KOPT-K1 (cell line): ENCODE results near the gene QRICH1.
A peak's percentile ranks its signal among the peaks of the same experiment; 100 is the strongest.
"Not testable (repeated sequence)": the region's sequence is repeated elsewhere in the genome, so short reads cannot be mapped to it uniquely, and the experiment has no call there.

Experiments
- H3K27ac ChIP-seq: fragments of 200-600 bp; sonication (generic); 2 replicates; pipeline ENCODE4 v1.5.1; 2016; ENCODE audit warnings: antibody characterized with exemption, mild to moderate bottlenecking, low read depth, low read length; ENCODE audit not compliant: poor library complexity, severe bottlenecking
- H3K36me3 ChIP-seq: fragments of 200-600 bp; sonication (generic); 2 replicates; pipeline ENCODE4 v1.5.1; 2017; ENCODE audit warnings: antibody characterized with exemption, mild to moderate bottlenecking, low read length, moderate library complexity; ENCODE audit not compliant: insufficient read depth
- H3K9me3 ChIP-seq: fragments of 200-600 bp; sonication (generic); 2 replicates; pipeline ENCODE4 v1.5.1; 2017; ENCODE audit warnings: antibody characterized with exemption, low read length, mild to moderate bottlenecking; ENCODE audit not compliant: insufficient read depth, poor library complexity, severe bottlenecking

Gene QRICH1

DNA sequence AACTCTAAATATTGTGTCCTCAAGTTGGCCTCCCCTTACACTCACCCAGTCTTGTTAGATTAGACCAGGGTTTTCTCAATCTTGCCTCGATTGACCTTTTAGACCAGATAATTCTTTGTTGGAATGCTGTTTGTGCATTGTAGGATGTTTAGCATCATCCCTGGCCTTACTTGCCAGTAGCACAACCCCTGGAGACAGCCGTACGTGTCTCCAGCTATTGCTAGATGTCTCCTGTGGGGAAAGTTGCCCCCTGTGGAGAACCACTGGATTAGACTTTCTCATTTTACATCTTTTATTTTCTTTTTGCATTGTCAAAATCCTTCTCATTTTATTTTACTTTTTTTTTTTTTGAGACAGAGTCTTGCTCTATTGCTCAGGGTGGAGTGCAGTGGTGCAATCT is 84.5 kb downstream of the QRICH1 start:
- no peak overlapping the region for H3K27ac ChIP-seq
- peaks cover 60% of the 10 kb centered on the region for H3K36me3 ChIP-seq
- no peaks in the 10 kb centered on the region for H3K9me3 ChIP-seq

- Histone ChIP-seq H3K36me3 (peaks cover 52% of the 10 kb centered on the region), H3K27ac (peak overlapping the region; percentile 99)
These were observed 85.2 kb downstream of the QRICH1 start for GRCh38 chr3:49008627-49009026.

GRCh38 chr3:49007771-49008528 is 85.9 kb downstream of the QRICH1 start:
- Histone ChIP-seq H3K9me3 (no peaks in the 10 kb centered on the region), H3K27ac (peak overlapping the region; percentile 99), H3K36me3 (peaks cover 45% of the 10 kb centered on the region)

More at GRCh38 chr3:49008627-49009026, 85.2 kb downstream of the QRICH1 start:
- not testable (repeated sequence) for H3K9me3 ChIP-seq

- H3K27ac ChIP-seq: peak within 1 kb of the TSS; percentile 99
- no peaks in the 10 kb centered on the region for H3K9me3 ChIP-seq
These were observed 86.7 kb downstream of the QRICH1 start, which contains the start of gene WDR6 for GRCh38 chr3:49007068-49007770. TSS of gene WDR6 (plus strand) at chr3:49007391. CDS start at chr3:49007432, 41 bp downstream.

GRCh38 chr3:49006408-49007067 is 87.3 kb downstream of the QRICH1 start:
- Histone ChIP-seq H3K36me3 (peaks cover 31% of the 10 kb centered on the region), H3K27ac (peak overlapping the region; percentile 99), H3K9me3 (no peaks in the 10 kb centered on the region)

More at GRCh38 chr3:49007068-49007770, 86.7 kb downstream of the QRICH1 start, which contains the start of gene WDR6:
- H3K36me3 ChIP-seq: peaks cover 38% of the 10 kb centered on the region

- H3K27ac ChIP-seq: peak overlapping the region; percentile 99
- no peaks in the 10 kb centered on the region for H3K9me3 ChIP-seq
- peaks cover 26% of the 10 kb centered on the region; the same call in 1 of the 2 replicates for H3K36me3 ChIP-seq
These were observed 87.9 kb downstream of the QRICH1 start for GRCh38 chr3:49005998-49006397.

- Histone ChIP-seq H3K36me3 (peaks cover 21% of the 10 kb centered on the region; the same call in 1 of the 2 replicates), H3K9me3 (no peaks in the 10 kb centered on the region), H3K27ac (no peak overlapping the region)
These were observed 88.6 kb downstream of the QRICH1 start for GRCh38 chr3:49005303-49005680.

DNA sequence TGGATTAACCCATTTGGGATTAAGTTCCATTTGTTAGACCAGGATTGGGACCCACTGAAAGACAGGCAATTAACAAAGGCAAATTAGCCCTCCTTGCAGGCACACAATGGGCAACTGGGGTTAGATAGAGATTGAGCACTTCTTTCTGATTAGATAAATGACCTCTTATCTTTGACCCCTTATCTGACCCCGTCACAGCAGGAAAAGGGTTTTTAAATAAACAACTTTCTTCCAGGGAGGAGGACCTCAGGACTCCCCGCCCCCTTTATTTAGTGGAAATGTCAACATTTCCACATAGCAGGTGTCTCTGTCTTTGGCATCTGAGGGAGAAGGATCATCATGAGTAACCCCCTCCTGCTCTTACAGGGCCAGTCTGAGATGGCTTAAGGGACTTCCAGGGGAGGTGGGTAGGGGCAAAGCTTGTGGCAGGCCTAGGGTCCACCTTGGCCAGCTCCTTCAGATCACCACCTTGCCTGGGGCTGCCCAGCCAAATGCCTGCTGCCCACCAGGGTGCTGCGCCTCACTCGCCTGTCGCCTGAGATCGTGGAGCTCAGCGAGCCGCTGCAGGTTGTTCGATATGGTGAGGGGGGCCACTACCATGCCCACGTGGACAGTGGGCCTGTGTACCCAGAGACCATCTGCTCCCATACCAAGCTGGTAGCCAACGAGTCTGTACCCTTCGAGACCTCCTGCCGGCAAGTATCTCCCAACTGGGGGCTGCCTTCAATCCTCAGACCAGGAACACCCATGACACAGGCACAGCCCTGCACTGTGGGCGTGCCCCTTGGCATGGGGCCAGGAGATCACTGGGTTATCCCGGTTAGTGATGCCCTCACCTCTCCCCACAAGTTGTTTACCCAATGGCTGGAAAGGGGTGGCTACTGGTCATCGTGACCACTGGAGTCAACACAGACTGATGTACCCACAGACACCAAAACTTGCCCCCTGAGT is 89.2 kb downstream of the QRICH1 start:
- H3K36me3 ChIP-seq: peaks cover 16% of the 10 kb centered on the region; the same call in 1 of the 2 replicates
- no peak overlapping the region for H3K27ac ChIP-seq

DNA sequence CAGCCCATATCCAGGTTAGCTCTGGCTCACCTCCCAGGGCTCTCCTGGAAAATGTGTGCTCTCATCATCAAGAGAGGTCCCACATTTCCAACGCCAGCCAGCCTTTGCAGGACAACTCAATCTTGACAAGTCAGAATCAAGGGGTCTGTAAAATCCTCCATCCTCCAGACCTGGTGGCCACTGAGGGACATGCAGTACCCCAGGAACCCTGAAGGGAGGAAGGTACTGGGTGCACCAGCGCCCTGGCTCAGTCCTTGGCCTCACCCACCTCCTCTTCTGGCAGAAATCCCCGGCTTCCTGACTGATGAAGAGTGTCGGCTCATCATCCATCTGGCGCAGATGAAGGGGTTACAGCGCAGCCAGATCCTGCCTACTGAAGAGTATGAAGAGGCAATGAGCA is 92.7 kb downstream of the QRICH1 start:
- H3K9me3 ChIP-seq: no peaks in the 10 kb centered on the region
- H3K27ac ChIP-seq: no peak overlapping the region
- H3K36me3 ChIP-seq: no peaks in the 10 kb centered on the region

More for the DNA sequence above, 89.2 kb downstream of the QRICH1 start:
- no peaks in the 10 kb centered on the region for H3K9me3 ChIP-seq

DNA sequence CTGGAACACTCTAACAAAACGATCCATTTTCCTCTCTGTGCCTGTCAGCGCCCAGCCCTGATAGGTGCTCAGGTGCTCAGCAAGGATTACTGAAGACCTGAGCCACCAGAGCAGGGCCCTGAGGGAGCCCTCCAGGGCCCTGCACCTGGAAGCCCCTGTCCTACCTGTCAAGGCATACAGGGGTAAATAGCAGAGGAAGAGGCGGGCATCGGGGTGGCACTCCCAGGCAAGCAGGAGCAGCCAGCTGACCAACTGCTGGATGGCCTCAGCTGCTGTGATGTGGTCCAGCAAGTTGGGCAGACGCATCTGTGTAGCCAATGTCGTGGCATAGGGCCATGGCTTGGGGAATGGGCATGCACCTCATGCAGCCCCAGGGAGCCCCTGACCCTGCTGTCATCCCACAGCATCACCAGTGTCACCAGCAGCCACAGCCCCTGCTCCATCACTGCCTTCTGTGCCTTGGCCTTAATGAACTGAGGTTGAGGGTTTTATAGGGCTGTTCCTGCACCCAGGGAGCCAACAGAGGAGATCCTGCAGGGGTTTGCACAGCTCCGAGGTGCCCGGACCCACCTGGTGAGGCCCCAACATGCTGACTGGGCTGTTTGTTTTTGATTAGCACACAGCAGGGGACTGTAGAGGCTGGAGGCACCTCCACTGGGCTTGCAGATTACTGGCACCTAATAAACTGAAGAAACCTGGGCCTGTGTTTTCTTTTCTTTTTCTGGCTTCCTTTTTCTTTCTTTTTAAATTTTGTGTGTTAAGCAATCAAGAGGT is 94.6 kb downstream of the QRICH1 start:
- no peaks in the 10 kb centered on the region for H3K36me3 ChIP-seq
- no peaks in the 10 kb centered on the region for H3K9me3 ChIP-seq
- H3K27ac ChIP-seq: no peak overlapping the region

- H3K9me3 ChIP-seq: no peaks in the 10 kb centered on the region
- no peak overlapping the region for H3K27ac ChIP-seq
- H3K36me3 ChIP-seq: no peaks in the 10 kb centered on the region
These were observed 95.9 kb downstream of the QRICH1 start for GRCh38 chr3:48997714-48998637.

DNA sequence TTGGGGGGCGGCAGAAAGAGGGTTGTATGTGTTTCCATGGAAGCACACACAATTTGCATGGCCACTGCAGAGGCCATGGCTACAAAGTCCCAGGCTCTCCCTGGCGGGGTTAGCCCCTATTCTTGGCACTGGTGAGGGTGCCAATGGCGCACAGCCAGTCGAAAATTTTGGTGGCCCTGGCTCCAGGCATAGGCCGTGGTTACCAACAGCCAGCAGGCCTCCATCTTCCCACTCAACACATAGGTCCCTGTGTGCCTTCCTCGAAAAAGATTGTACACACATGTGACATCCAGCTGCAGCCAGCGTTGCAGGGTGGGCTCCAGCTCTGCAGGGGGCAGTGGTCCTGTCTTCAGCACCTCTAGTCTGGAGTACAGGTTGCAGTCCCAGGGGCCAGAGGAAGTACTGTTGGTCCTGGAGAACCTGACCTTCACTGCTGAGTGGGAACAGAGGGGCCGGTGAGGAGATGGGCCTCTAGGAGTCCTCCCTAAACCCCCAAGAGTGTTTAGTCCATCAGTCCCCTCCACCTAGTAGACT is 96.7 kb downstream of the QRICH1 start:
- Histone ChIP-seq H3K27ac (no peak overlapping the region), H3K36me3 (no peaks in the 10 kb centered on the region), H3K9me3 (no peaks in the 10 kb centered on the region)

DNA sequence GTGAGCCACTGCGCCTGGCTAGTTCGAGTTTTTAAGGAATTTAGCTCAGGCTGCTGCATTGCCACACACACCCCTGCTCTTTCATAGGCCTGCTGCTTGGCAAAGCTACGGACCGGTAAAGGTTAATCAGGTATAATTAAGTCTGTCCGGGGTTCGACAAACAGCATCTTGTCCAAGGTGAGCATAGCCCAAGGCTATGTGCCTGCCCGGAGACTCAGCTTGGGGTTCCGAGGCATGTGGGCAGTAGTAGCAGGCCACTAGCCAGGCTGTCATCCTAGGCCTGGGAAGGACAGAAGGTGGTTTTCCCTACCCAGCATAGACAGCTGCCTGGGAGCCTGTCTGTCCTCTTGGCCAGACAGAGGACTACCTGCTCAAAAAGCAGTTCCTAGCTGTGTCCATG is 97.2 kb downstream of the QRICH1 start:
- H3K9me3 ChIP-seq: no peaks in the 10 kb centered on the region
- H3K27ac ChIP-seq: no peak overlapping the region
- H3K36me3 ChIP-seq: no peaks in the 10 kb centered on the region
